HG03575 (cell line): ENCODE data around the gene JPH2.
A peak's percentile ranks its signal among the peaks of the same experiment; 100 is the strongest.

Experiments
- ATAC-seq: cut with Tn5 transposase; IDR thresholded peaks from one replicate; pipeline ENCODE4 v1.9.1; 2021; ENCODE audit not compliant: unreplicated experiment, insufficient number of reproducible peaks, low FRiP score; ENCODE audit errors: extremely low read depth

Gene JPH2

DNA sequence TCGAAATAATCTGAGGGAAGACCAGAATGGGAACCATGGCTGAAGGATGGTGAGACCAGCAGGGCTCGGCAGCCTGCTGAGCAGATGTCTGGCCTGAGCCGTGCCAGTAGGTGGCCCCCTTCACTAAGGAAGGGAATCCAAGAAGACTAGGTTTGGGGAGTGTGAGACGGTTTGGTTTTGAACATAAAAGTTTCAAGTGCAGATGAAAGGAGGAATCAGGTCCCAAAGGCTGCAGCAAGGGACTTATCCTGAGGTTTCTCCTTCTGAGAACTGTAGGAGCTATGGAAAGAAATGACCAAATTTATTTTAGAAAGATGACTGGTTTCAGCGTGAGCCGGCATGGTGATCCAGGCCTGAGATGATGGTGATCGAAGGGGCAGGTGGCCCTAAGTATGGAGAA lies 28.1 kb upstream of the JPH2 start:
- ATAC-seq, result no peak

DNA sequence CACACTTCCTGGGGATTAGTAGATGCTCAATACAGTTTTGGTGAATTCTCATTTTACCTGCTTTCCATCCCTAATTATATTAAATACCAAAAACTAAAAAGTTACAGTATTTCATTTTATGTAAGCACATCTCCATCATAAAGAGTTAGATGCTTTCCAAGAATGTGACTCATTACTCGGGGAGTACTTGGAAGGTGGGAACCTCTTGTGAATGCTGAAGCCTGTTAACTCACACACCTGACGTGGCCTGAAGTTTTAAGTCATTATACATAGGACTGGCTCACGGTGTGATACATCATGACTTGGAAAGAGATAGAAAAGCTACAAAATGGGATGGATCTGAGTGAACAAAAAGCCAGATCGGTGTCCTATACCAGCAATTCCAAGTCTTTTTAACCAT lies 25.8 kb upstream of the JPH2 start:
- no peak for ATAC-seq

DNA sequence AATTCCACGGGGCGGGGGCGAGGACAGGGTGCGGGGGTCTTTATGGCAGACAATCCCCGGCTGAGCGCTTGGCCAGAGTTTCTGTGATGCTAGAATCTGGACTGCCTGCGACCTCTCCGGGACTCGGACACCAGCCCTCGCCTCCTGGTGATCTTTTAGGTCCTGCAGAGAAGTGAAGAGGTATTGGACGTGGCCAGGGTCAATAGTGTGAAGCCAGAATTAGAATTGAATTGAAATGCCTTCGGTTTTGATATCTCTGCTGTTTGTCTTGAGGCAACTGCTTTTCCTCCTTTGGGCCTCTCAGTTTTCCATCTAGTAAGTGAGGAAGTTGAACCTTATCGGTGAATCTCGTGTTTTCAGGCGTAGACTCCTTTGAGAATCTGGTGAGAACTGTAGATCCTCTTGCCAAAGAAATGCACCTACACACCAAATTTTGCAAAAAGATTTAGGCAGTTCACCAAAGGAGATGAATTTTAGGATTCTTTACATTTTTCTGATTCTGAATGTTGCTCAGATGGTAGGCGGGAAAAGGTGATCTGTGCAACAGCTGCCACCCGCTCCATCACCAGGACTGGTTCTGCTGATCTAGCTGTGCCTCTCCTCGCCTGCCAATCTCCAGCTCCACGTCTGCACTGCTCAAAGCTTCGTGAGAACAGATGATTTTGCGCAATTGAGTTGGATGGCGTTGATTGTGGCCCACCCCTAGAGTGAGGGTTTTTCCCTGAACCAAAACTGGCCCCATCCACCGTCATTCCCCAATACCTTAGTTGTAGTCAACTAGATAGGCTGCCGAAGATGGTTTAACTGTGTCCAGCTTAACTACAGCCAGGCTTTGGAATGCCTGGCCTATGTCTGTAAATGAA lies 24.4 kb upstream of the JPH2 start:
- no peak for ATAC-seq

DNA sequence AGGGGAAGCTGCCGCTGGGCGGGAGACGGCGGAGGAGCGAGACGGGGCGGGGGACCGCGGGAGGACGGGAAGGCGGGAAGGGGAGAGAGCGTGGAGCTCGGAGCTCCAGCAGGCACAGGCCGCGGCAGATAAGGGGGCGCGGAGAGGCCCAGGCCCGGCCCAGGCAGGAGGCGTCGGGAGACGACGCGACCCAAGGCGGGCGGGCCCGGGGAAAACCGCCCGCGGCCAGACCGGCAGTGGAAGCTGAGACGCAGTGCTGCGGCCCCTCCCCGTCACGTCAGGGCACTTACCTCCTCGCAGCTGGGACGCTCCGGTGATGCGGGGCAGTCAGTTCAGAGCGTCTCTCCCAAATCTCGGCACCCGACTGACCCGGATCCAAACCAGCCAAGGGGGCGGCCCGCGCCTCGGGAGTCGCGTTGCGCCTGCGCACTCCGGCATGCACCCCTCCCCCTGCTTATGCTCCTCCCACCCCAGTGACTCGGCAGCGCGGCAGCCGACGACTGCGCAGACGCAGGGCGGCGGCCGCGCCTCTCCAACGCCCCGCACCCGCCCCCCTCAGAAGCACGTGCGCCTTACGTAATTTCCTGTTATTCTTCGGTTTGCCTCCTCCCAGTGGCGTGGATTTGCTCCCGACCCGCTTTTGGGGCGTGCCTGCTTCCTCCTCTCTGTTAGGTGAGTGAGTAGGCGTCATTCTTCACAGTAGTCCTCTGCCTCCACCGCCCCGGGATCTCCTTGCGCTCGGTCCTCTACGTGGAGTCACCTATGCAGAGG lies 23.6 kb upstream of the JPH2 start, which contains the start of gene OSER1:
TSS of gene OSER1 (minus strand) at position 366 of the 771 bp plus-strand sequence. CDS start 3,814 bp downstream, outside the sequence.
- peak; percentile 33 for ATAC-seq

DNA sequence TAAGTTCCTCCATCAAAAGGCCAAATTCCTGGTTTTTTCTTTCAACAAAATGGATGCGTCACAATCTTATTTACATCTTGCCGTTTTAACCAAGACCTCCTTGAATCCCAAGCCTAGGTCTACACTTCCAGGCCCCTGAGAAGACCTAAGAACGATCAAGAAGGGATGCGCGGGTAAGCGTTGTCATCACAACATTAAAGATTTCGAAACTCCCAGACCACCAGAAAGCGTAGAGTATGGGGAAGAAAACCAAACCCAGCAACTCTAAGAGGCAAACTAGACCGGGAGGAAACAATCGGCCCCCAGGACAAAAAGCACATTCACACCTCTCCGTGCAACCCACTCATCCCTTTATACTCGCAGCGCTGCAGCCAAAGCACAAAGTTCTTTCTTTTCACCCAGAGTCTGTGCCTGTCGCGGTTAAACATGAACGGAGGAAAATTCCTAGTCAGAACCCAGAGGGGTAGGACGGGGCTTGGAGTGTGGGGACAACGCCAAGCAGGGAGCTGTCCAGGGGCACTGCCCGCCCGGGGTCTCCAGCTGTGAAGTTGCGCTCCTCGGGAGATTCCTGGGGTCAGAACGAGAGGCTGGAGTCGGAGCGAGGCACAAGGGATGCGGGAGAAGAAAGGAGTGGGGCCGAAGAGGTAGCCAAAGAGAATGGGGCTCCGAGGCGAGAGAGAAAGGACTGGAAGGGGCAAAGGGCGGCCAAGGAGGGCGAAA lies 22.9 kb upstream of the JPH2 start:
- no peak for ATAC-seq

DNA sequence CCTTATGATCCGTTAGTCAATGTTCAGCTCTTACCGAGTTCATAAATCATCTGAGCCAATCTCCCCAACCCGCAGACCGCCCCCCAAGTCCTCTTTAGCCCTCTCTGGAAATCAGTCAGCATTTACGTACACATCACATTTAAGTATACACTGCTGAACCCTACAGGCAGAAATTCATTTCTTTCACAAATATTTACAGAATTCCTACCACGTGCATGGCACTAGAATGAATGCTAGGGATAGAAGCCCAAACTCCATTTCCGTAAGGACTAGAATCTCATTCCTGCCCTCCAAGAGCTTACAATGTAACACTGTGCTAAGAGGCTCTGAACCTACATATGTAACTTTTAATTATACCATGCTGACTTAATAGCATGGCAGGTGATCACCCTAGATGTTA lies 21.8 kb upstream of the JPH2 start:
- ATAC-seq, result no peak

DNA sequence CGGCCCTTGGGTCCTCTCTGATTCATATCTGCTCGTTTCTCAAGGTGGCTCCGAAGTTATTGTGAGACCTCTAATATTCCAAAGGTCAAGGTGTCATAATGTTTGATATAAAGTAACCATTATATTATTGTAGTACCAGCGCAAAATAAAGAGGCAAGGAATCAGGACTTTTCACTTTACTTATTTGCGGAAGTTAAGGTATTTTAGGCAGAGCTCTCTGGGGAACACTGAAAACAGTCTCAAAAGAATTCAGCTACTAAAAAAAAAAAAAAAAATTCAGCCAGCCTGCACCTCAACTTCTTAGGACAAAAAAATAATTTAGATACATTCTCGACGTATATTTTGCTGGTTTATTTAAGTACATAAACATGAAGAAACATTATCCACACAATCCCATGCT lies 21.2 kb upstream of the JPH2 start:
- no peak for ATAC-seq

DNA sequence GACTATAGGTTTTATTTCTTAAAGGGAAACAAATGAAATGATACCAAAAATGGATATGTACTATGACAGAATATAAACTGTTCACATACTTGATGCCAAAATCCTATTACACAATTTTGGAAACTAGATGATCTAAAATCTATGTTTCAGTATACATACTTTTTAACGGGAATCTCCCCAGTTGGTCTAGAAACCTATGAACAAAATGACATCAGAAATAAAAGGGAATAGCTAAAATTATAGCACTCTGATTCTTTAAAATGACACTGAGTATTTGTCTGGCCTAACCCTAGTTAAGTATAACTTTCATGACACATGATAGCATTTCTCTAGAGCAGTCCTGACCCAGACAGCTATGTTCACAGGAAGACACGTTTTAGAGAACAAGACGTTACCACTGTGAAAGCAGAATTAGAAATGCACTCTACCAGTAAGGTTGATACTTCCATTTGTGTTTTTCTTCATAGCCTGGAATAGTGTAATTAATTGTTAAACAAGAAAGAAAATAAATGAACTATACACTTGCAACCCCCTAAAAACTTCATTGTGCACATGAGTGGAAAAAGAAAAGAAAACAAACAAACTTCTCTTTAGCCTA lies 20.2 kb upstream of the JPH2 start:
- ATAC-seq, result no peak

DNA sequence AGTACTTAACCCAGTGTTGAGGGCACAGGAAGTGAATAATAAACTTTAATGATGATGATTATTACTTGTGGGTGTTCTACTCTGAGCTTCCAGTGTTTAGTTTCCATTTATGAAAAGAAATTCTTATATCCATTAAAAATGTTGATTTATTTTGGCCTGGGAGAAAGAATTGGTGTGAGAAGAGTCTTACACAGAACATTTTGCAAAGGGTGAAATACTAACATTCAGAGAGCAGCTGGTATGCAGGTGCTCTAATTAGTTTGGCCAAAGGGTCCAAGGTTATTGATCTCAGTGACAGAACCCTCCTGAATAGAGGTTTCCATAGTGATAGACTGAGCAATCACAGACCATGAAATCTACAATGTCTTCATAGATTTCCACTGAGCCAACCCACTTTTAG lies 19.1 kb upstream of the JPH2 start:
- ATAC-seq, result no peak

DNA sequence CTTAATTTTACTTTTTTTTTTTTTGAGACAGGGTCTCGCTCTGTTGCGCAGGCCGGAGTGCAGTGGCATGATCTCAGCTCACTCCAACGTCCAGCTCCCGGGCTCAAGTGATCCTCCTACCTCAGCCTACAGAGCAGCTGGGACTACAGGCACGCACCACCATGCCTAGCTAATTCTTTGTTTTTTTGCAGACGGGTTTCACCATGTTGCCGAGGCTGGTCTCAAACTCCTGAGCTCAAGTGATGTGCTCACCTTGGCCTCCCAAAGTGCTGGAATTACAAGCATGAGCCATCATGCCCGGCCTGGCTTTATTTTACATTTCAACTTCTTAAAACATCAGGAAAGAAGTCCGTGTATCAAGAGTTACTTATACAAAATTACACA lies 17.8 kb upstream of the JPH2 start:
- ATAC-seq, result no peak

DNA sequence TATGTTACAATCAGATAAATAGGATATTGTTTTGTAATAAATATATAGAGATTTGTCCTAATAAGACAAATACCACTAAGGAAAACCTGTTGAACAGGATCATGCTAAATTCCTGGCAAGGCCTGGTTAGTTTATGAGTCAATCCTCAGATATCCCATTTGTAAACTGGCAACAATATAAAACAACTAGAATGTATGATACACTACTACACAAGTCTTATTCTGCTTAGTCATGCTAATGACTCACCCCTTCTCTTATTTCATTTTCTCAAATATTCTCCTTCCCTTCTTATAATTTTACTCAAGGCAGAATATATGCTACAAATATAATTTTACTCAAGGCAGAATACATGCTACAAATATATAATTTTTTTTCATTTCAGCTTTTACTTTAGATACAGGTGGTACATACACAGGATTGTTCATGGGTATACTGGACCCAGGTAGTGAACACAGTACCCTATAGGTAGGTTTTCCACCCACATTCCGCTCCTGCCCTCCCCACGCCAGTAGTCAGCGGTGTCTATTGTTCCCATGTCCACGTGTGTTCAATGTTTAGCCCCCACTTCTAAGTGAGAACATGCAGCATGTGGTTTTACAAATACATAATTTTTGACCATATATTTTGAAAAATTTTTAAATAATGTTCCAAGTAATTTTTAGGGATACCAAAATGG lies 17.3 kb upstream of the JPH2 start:
- ATAC-seq, result no peak

DNA sequence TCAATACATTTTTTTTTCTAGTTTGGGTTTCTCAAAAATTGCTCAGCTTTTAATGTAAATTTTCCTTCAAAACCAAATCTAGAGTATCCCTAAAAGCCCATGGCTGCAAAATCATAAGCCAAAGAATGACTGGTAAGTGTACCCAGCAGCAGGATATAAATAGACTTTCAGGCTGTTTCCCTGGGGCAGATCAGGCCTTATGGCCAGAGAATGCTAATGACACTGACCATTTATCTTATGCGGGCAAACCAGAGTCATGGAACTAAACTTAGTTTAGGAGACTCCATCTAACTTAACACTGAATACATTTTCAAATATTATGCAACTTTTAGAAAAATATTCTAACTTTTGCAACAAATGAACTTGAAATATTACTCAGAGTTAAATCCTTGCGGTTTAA lies 16.2 kb upstream of the JPH2 start:
- ATAC-seq, result no peak

DNA sequence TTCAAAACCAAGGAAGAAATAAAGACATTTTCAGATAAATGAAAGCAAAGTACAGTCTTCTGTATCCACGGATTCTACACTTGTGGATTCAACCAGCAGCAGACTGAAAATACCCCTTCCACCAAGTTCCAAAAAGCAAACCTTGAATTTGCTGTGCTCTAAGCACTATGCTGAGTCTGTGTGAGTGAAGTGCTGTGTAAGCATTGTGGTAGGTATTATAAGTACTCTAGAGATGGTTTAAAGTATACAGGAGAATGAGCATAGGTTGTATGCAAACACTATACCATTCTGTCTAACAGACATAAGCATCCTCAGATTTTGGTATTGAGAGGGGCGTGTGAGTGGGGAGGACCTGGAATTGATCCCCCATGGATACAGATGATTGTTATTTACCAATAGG lies 14.0 kb upstream of the JPH2 start:
- no peak for ATAC-seq

DNA sequence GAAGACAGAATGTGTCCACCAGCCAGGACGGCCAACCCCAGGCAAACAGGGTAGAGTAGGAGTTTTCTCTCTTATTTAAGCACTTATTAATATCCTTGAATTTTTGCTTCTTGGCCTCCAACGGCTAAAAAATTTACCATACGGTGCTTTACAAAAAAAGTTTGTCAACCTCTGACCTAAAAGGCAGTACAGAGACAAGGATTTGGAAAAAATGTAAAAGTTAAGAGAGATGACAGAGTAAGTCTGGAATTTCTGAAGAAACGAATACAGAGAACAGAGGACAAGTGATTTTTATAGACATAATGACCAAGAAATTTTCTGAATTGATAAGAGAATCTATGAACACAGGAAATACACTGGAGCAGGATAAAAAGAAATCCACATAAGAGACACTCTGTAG lies 13.4 kb upstream of the JPH2 start:
- ATAC-seq, result no peak

DNA sequence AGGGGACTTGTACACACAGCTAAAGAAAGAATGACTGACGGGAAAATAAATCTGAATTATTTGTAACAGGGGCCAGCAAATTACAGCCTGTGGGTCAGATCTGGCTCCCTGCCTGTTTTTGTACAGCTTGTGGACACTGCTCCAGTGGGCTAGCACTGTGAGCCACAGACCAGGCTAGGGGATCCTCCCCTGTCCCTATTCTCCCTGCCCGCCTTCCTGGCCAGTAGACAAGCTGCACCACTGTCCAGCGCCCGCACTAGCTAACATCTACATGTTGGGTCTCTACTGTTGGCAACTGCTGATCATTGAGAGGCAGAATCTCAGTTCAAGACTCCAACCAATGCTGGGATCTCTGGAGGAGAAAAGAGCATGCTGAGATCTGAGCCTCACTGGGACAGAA lies 12.9 kb upstream of the JPH2 start:
- ATAC-seq, result no peak

DNA sequence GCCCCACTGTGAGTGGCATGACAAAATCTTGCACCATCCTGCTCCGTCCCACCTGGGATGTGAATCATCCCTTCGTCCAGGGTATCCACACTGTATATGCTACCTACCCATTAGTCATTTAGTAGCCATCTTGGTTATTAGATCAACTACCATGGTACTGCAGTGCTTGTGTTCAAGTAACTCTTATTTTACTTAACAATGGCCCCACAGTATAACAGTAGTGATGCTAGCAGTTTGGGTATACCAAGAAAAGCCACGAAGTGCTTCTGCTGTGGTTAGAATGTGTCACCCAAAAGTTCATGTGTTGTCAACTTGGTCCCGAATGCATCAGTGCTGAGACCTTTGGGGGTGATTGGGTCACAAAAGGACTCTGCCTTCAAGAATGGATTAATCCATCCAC lies 11.9 kb upstream of the JPH2 start:
- ATAC-seq, result no peak

DNA sequence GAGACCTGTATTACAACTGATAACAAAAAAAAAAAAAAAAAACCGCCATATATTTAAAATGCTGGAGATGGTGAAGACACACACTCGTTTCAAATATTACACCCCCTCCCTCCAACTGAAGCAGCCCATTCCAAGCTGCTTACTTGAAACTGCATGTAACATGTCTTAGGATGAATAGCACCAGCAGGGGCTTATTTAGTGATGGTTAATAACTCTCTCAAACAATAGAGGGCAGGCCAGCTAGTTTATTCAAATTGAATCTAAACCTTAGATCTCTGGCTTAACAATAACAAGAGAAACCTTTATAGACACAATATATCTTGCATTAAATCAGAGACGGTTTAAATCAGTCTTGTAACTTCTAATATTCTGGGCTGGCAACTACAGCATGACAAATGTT lies 9.3 kb upstream of the JPH2 start:
- no peak for ATAC-seq

DNA sequence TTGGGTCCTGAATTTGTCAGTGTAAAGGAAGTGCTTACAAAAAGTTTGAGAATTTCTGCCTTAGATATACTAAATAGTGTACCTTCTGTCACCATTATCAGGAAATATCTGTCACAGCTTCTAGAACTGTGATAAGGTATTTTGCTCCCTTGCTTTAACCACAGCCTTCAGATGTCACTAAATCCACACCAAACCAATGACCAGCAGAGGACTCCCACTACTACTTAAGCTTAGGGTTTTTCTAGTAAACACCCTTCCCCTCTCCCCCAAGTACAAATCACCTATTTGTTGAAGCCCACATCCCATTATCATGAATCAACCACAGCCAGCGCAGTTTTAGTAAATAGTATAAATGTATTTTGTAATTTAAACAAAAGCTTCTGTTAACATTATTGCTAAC lies 8.6 kb upstream of the JPH2 start:
- no peak for ATAC-seq

DNA sequence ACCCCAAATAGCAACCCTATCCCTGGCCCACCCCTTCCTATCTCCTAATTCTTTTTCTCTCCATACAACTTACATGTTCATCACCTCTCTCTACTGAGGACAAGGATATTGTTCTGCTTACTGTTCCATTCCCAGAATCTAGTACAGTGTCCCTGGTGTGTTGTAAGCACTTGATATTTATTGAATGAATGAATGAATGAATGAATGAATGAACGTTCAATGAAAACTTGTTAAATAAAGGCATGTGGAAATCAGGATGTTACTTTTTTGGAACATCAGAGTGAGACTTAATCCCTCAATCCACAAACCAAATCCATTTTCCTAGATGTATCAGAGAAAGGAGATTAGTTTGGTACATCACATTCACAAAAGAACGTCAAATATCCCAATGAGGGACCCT lies 6.8 kb upstream of the JPH2 start:
- ATAC-seq, result no peak
